ENCODE results near the gene RNF112.

DNA sequence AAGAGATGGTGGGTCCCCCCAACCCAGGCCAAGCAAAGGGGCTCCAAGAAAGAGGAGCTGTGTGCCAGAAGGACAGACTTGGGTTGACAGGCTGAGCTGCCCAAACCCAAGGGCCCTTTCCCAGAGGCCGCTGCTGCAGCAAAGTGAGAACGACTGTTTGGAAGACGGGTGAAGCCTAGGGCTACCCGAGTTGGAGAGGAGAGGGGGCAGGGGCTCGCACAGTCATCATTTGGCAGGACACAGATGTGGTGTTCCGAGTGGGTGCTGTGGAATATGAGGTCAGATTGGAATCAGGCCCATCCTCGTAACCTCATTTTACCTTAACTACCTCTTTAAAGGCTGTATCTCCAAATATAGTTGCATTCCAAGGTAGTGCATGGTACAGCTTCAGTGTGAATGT lies 18.7 kb upstream of the RNF112 start:
- no peak for TF ChIP-seq CTCF (IDR thresholded peaks at IDR 0.05)
- no peak for TF ChIP-seq EP300 (IDR thresholded peaks at IDR 0.05; ENCODE audit: low read depth)
- TF ChIP-seq POLR2AphosphoS5 (IDR thresholded peaks at IDR 0.05), result peak in 1 of 3 donors; percentile 33
- TF ChIP-seq POLR2A (IDR thresholded peaks at IDR 0.05), result no peak

All from transverse colon (tissue), 4 donors.